H1 (cell line): ENCODE results near the gene KRTAP20-1.

Experiments
- EGR1 ChIP-seq: IDR thresholded peaks from 2 replicates; pipeline ENCODE4 v1.6.1; 2011; ENCODE audit warnings: low read depth, low read length, borderline replicate concordance
- EZH2 ChIP-seq: fragments of 200-600 bp; sonication (generic); IDR thresholded peaks from 2 replicates; pipeline ENCODE4 v1.7.1; 2012; ENCODE audit warnings: low read depth, mild to moderate bottlenecking, moderate library complexity, low read length, inconsistent platforms; ENCODE audit not compliant: severe bottlenecking
- MAFK ChIP-seq: IDR thresholded peaks from 2 replicates; pipeline ENCODE4 v1.6.1; 2012; ENCODE audit warnings: low read depth, mild to moderate bottlenecking, improper control_type of control experiment, low read length
- PHF8 ChIP-seq: fragments of 200-600 bp; sonication (generic); conservative IDR thresholded peaks from 2 replicates; pipeline ENCODE4 v1.7.1; 2012; ENCODE audit warnings: low read depth, mild to moderate bottlenecking, inconsistent platforms, low read length, moderate library complexity
- POLR2A ChIP-seq, 2 experiments: IDR thresholded peaks; 1 replicate in 1 of 2; 2 replicates in 1 of 2; pipeline ENCODE4 v1.6.1; 2011; ENCODE audit warnings: low read depth in 2 of 2, low read length in 2 of 2, mild to moderate bottlenecking in 2 of 2; ENCODE audit errors: control extremely low read depth in 1 of 2
- POLR2AphosphoS5 ChIP-seq: IDR thresholded peaks from 2 replicates; pipeline ENCODE4 v1.6.1; 2011; ENCODE audit warnings: low read depth, low read length
- RNF2 ChIP-seq: fragments of 200-900, 300-1000 bp; sonication (generic); IDR thresholded peaks from 2 replicates; pipeline ENCODE4 v1.7.1; 2016; ENCODE audit warnings: borderline replicate concordance, low read depth, mild to moderate bottlenecking, antibody characterized with exemption, low read length; ENCODE audit not compliant: poor library complexity, severe bottlenecking; ENCODE audit errors: missing control alignments
- TCF12 ChIP-seq: IDR thresholded peaks from 2 replicates; pipeline ENCODE4 v1.6.1; 2011; ENCODE audit warnings: low read depth, mild to moderate bottlenecking, low read length
- TEAD4 ChIP-seq: IDR thresholded peaks from 2 replicates; pipeline ENCODE4 v1.6.1; 2012; ENCODE audit warnings: low read depth, low read length, inconsistent platforms, mixed read lengths
- USF2 ChIP-seq: IDR thresholded peaks from 2 replicates; pipeline ENCODE4 v1.6.1; 2011; ENCODE audit warnings: low read length, improper control_type of control experiment
- TF ChIP-seq, protein P1 (sequence below), 3 experiments: IDR thresholded peaks; 1 replicate in 2 of 3; 2 replicates in 1 of 3; pipeline versions ENCODE4 v1.5.1 to v1.6.1; 2011; ENCODE audit warnings: low read length in 3 of 3, mild to moderate bottlenecking in 3 of 3, inconsistent platforms in 2 of 3, low read depth in 1 of 3, moderate library complexity in 1 of 3; ENCODE audit not compliant: insufficient read depth in 1 of 3; ENCODE audit errors: control extremely low read depth in 1 of 3
- TF ChIP-seq, protein P2 (sequence below): IDR thresholded peaks from 2 replicates; pipeline ENCODE4 v1.6.1; 2012; ENCODE audit warnings: low read length, inconsistent platforms
- TF ChIP-seq, protein P3 (sequence below): IDR thresholded peaks from 2 replicates; pipeline ENCODE4 v1.6.1; 2012; ENCODE audit warnings: inconsistent platforms

GRCh38 chr21:30612132-30612531, 4.1 kb upstream of the KRTAP20-1 start:
- TF ChIP-seq TEAD4 (no peak), POLR2A (IDR thresholded peaks at IDR 0.05; ENCODE audit: control extremely low read depth in 1 of 2, low read depth in 2 of 2, low read length in 2 of 2) (no peak), EGR1 (no peak), MAFK (no peak), TCF12 (no peak), PHF8 (no peak), RNF2 (no peak), EZH2 (no peak), POLR2AphosphoS5 (no peak), USF2 (no peak)
- TF ChIP-seq, protein P1, sequence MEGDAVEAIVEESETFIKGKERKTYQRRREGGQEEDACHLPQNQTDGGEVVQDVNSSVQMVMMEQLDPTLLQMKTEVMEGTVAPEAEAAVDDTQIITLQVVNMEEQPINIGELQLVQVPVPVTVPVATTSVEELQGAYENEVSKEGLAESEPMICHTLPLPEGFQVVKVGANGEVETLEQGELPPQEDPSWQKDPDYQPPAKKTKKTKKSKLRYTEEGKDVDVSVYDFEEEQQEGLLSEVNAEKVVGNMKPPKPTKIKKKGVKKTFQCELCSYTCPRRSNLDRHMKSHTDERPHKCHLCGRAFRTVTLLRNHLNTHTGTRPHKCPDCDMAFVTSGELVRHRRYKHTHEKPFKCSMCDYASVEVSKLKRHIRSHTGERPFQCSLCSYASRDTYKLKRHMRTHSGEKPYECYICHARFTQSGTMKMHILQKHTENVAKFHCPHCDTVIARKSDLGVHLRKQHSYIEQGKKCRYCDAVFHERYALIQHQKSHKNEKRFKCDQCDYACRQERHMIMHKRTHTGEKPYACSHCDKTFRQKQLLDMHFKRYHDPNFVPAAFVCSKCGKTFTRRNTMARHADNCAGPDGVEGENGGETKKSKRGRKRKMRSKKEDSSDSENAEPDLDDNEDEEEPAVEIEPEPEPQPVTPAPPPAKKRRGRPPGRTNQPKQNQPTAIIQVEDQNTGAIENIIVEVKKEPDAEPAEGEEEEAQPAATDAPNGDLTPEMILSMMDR (IDR thresholded peaks at IDR 0.05; ENCODE audit: control extremely low read depth in 1 of 3, insufficient read depth in 1 of 3, low read depth in 1 of 3, low read length in 3 of 3), result no peak
- TF ChIP-seq, protein P2, sequence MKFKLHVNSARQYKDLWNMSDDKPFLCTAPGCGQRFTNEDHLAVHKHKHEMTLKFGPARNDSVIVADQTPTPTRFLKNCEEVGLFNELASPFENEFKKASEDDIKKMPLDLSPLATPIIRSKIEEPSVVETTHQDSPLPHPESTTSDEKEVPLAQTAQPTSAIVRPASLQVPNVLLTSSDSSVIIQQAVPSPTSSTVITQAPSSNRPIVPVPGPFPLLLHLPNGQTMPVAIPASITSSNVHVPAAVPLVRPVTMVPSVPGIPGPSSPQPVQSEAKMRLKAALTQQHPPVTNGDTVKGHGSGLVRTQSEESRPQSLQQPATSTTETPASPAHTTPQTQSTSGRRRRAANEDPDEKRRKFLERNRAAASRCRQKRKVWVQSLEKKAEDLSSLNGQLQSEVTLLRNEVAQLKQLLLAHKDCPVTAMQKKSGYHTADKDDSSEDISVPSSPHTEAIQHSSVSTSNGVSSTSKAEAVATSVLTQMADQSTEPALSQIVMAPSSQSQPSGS, result no peak
- TF ChIP-seq, protein P3, sequence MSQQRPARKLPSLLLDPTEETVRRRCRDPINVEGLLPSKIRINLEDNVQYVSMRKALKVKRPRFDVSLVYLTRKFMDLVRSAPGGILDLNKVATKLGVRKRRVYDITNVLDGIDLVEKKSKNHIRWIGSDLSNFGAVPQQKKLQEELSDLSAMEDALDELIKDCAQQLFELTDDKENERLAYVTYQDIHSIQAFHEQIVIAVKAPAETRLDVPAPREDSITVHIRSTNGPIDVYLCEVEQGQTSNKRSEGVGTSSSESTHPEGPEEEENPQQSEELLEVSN, result no peak
